DOHH2 (cell line): ENCODE data around the gene C11orf52.

ENCODE experiments used
- H3F3A ChIP-seq: fragments of 200-600 bp; sonication (generic), shearing (Covaris generic); 2 replicates; pipeline ENCODE4 v1.6.0; 2016; ENCODE audit warnings: antibody characterized with exemption, mild to moderate bottlenecking; ENCODE audit not compliant: control insufficient read depth, insufficient read depth
- H3K27ac ChIP-seq: fragments of 200-600 bp; sonication (generic); 2 replicates; pipeline ENCODE4 v1.5.1; 2014; ENCODE audit warnings: low read depth, mild to moderate bottlenecking, low read length, moderate library complexity
- H3K27me3 ChIP-seq: fragments of 200-600 bp; sonication (generic); 2 replicates; pipeline ENCODE4 v1.6.1; 2014; ENCODE audit warnings: mild to moderate bottlenecking, low read length, mixed read lengths; ENCODE audit not compliant: control insufficient read depth
- H3K36me3 ChIP-seq: fragments of 200-600 bp; sonication (generic); 2 replicates; pipeline ENCODE4 v1.6.1; 2014; ENCODE audit warnings: mild to moderate bottlenecking, low read length, moderate library complexity, mixed read lengths; ENCODE audit not compliant: control insufficient read depth
- H3K4me1 ChIP-seq: fragments of 200-600 bp; sonication (generic); 2 replicates; pipeline ENCODE4 v1.6.1; 2014; ENCODE audit warnings: mild to moderate bottlenecking, low read length, mixed read lengths; ENCODE audit not compliant: control insufficient read depth
- H3K4me2 ChIP-seq: fragments of 200-600 bp; sonication (generic); 2 replicates; pipeline ENCODE4 v1.6.0; 2014; ENCODE audit warnings: mild to moderate bottlenecking, low read length, moderate library complexity
- H3K4me3 ChIP-seq: fragments of 200-600 bp; sonication (generic); 2 replicates; pipeline ENCODE4 v1.5.1; 2014; ENCODE audit warnings: mild to moderate bottlenecking, low read length, mixed read lengths
- H3K79me2 ChIP-seq: fragments of 200-600 bp; sonication (generic); 2 replicates; pipeline ENCODE4 v1.6.1; 2014; ENCODE audit warnings: mild to moderate bottlenecking, low read length, mixed read lengths; ENCODE audit not compliant: control insufficient read depth
- H3K9me2 ChIP-seq: fragments of 200-600 bp; sonication (generic); replicated peaks from 2 replicates; pipeline ENCODE4 v1.6.1; 2014; ENCODE audit warnings: mild to moderate bottlenecking, low read length, mixed read lengths; ENCODE audit not compliant: control insufficient read depth
- H3K9me3 ChIP-seq: fragments of 200-600 bp; sonication (generic); 2 replicates; pipeline ENCODE4 v1.6.1; 2014; ENCODE audit warnings: antibody characterized with exemption, low read length, mixed read lengths; ENCODE audit not compliant: control insufficient read depth, insufficient read depth
- H4K20me1 ChIP-seq: fragments of 200-600 bp; sonication (generic); 2 replicates; pipeline ENCODE4 v1.6.0; 2014; ENCODE audit warnings: low read depth, mild to moderate bottlenecking, antibody characterized with exemption, low read length, moderate library complexity; ENCODE audit not compliant: control insufficient read depth, insufficient read depth
- CTCF ChIP-seq: fragments of 200-600 bp; sonication (generic); IDR thresholded peaks from one replicate; pipeline ENCODE4 v1.5.1; 2014; ENCODE audit warnings: antibody characterized with exemption, mild to moderate bottlenecking, low read depth, low read length; ENCODE audit not compliant: poor library complexity, severe bottlenecking
- EZH2phosphoT487 ChIP-seq: fragments of 200-600 bp; sonication (generic); IDR thresholded peaks from 2 replicates; pipeline ENCODE4 v1.6.1; 2017; ENCODE audit warnings: borderline replicate concordance, mild to moderate bottlenecking, antibody characterized with exemption, low read length, moderate library complexity, mixed read lengths

Gene C11orf52

GRCh38 chr11:111960916-111961315 is 42.2 kb downstream of the C11orf52 start:
- no peaks in the 10 kb centered on the region for H3K79me2 ChIP-seq
- H3F3A ChIP-seq: no peaks in the 10 kb centered on the region
- H4K20me1 ChIP-seq: no peaks in the 10 kb centered on the region
- no peaks in the 10 kb centered on the region for H3K4me1 ChIP-seq
- no peaks in the 10 kb centered on the region for H3K9me3 ChIP-seq
- no peaks in the 10 kb centered on the region for H3K36me3 ChIP-seq
- TF ChIP-seq CTCF (no peak), EZH2phosphoT487 (no peak)
- no peaks in the 10 kb centered on the region for H3K27me3 ChIP-seq
- H3K27ac ChIP-seq: no peak overlapping the region
- no peak overlapping the region for H3K4me3 ChIP-seq
- H3K9me2 ChIP-seq: no peaks in the 10 kb centered on the region
- H3K4me2 ChIP-seq: no peak overlapping the region

- H3K9me3 ChIP-seq: no peaks in the 10 kb centered on the region
- H3K36me3 ChIP-seq: no peaks in the 10 kb centered on the region
- H3K9me2 ChIP-seq: no peaks in the 10 kb centered on the region
- no peak overlapping the region for H3K4me3 ChIP-seq
- no peaks in the 10 kb centered on the region for H3K79me2 ChIP-seq
- H3K4me2 ChIP-seq: no peak overlapping the region
- no peaks in the 10 kb centered on the region for H3F3A ChIP-seq
- no peaks in the 10 kb centered on the region for H3K27me3 ChIP-seq
- no peak overlapping the region for H3K27ac ChIP-seq
- TF ChIP-seq EZH2phosphoT487 (no peak), CTCF (no peak)
- H4K20me1 ChIP-seq: no peaks in the 10 kb centered on the region
- H3K4me1 ChIP-seq: no peaks in the 10 kb centered on the region
Observed at GRCh38 chr11:111961389-111962300, 42.9 kb downstream of the C11orf52 start.

- Histone ChIP-seq H3K27ac (no peak overlapping the region), H4K20me1 (no peaks in the 10 kb centered on the region), H3K27me3 (no peaks in the 10 kb centered on the region), H3K9me3 (no peaks in the 10 kb centered on the region), H3K4me3 (no peak overlapping the region), H3K4me1 (no peaks in the 10 kb centered on the region), H3K79me2 (no peaks in the 10 kb centered on the region), H3F3A (no peaks in the 10 kb centered on the region), H3K4me2 (no peak overlapping the region), H3K36me3 (no peaks in the 10 kb centered on the region), H3K9me2 (no peaks in the 10 kb centered on the region)
- TF ChIP-seq CTCF (no peak), EZH2phosphoT487 (no peak)
Observed at GRCh38 chr11:111963931-111964340, 45.2 kb downstream of the C11orf52 start.
